Tibial artery (tissue), 4 donors: ENCODE data around the gene OLIG1.

Source experiments
- DNase-seq, 2 donors: peaks; one replicate each; pipeline ENCODE4 v3.0.0-alpha.2; 2019
- H3K27ac ChIP-seq, 2 donors: fragments of 200-600 bp; sonication (generic) in 1 of 2; 1 replicate in 1 of 2; 2 replicates in 1 of 2; pipeline ENCODE4 v1.5.1; 2018 to 2019; ENCODE audit warnings: mild to moderate bottlenecking in 1 of 2
- H3K27me3 ChIP-seq, 2 donors: fragments of 200-600 bp; sonication (generic) in 1 of 2; one replicate each; pipeline versions ENCODE4 v1.5.1 to v1.6.0; 2016 to 2019
- H3K36me3 ChIP-seq, 3 donors: fragments of 200-600 bp; sonication (generic) in 2 of 3; one replicate each; pipeline ENCODE4 v1.5.1; 2016 to 2019; ENCODE audit warnings: mild to moderate bottlenecking in 2 of 3
- H3K4me1 ChIP-seq, 4 donors: fragments of 200-600 bp; sonication (generic) in 2 of 4; 1 replicate in 3 of 4; 2 replicates in 1 of 4; pipeline ENCODE4 v1.5.1; 2016 to 2019
- H3K4me3 ChIP-seq, 2 donors: fragments of 200-600 bp; sonication (generic) in 1 of 2; 1 replicate in 1 of 2; 2 replicates in 1 of 2; pipeline ENCODE4 v1.5.1; 2018 to 2019; ENCODE audit warnings: mild to moderate bottlenecking in 2 of 2
- H3K9me3 ChIP-seq, 3 donors: fragments of 200-600 bp; sonication (generic) in 1 of 3; one replicate each; pipeline ENCODE4 v1.5.1; 2016 to 2019
- intact Hi-C: fragments of 100-400 bp; cut with DNase I; formaldehyde crosslinking; loops from one replicate; pipeline ENCODE4 v1.15.0; 2023; ENCODE audit warnings: low total_unique reads
- TF ChIP-seq, protein P1 (sequence below), 2 experiments: fragments of 200-600 bp in 1 of 2; fragments of 450-650 bp in 1 of 2; IDR thresholded peaks; one replicate each; pipeline ENCODE4 v1.5.1; 2017 to 2019; ENCODE audit warnings: antibody characterized with exemption in 2 of 2, mild to moderate bottlenecking in 1 of 2, moderate library complexity in 1 of 2

The OLIG1 gene

DNA sequence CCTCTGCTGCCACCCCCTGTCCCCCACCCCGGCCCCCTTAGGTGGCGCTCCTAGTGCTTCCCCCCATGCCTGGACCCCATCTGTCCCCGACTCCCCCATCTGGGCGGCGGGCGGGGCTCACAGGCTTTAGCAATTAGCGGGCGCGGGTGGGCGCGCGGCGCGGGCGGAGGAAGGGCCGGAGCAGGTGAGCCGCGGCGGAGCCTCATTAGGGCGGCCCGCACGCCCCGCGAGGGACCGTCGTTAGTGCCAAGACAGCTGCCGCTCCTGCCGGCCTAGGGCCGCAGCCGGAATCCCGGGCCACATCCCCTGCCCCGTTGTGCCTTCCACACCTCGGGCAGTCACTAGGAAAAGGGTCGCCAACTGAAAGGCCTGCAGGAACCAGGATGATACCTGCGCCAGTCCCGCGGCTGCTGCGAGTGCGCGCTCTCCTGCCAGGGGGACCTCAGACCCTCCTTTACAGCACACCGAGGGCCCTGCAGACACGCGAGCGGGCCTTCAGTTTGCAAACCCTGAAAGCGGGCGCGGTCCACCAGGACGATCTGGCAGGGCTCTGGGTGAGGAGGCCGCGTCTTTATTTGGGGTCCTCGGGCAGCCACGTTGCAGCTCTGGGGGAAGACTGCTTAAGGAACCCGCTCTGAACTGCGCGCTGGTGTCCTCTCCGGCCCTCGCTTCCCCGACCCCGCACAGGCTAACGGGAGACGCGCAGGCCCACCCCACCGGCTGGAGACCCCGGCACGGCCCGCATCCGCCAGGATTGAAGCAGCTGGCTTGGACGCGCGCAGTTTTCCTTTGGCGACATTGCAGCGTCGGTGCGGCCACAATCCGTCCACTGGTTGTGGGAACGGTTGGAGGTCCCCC, 36.6 kb upstream of the OLIG1 start:
- intact Hi-C loops, result no loop called here

DNA sequence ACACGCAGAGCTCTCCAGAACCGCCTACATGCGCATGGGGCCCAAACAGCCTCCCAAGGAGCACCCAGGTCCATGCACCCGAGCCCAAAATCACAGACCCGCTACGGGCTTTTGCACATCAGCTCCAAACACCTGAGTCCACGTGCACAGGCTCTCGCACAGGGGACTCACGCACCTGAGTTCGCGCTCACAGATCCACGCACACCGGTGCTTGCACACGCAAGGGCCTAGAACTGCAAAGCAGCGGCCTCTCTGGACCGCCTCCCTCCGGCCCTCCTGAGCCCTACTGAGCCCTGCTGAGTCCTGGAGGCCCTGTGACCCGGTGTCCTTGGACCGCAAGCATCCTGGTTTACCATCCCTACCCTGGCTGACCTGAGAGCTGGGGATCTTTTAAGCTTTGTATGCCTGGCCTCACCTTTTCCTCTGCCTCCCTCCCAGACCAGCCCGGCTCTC, 36.0 kb upstream of the OLIG1 start:
- Histone ChIP-seq H3K27ac (no peak overlapping the region), H3K4me3 (no peak overlapping the region), H3K9me3 (no peaks in the 10 kb centered on the region), H3K4me1 (peaks cover 0 to 10% (median 3%) of the 10 kb centered on the region in 4 donors), H3K36me3 (no peaks in the 10 kb centered on the region), H3K27me3 (peaks cover 0 to 71% of the 10 kb centered on the region in 2 donors)
- TF ChIP-seq, protein P1, sequence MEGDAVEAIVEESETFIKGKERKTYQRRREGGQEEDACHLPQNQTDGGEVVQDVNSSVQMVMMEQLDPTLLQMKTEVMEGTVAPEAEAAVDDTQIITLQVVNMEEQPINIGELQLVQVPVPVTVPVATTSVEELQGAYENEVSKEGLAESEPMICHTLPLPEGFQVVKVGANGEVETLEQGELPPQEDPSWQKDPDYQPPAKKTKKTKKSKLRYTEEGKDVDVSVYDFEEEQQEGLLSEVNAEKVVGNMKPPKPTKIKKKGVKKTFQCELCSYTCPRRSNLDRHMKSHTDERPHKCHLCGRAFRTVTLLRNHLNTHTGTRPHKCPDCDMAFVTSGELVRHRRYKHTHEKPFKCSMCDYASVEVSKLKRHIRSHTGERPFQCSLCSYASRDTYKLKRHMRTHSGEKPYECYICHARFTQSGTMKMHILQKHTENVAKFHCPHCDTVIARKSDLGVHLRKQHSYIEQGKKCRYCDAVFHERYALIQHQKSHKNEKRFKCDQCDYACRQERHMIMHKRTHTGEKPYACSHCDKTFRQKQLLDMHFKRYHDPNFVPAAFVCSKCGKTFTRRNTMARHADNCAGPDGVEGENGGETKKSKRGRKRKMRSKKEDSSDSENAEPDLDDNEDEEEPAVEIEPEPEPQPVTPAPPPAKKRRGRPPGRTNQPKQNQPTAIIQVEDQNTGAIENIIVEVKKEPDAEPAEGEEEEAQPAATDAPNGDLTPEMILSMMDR (IDR thresholded peaks at IDR 0.05), result no peak
- intact Hi-C loops, result no loop called here
- DNase-seq, result no peak

More for the DNA sequence above, 36.6 kb upstream of the OLIG1 start:
- TF ChIP-seq, protein P1 (IDR thresholded peaks at IDR 0.05), result no peak
- Histone ChIP-seq H3K4me3 (no peak overlapping the region), H3K9me3 (no peaks in the 10 kb centered on the region), H3K4me1 (peaks cover 0 to 16% (median 7%) of the 10 kb centered on the region in 4 donors), H3K36me3 (no peaks in the 10 kb centered on the region), H3K27ac (no peak overlapping the region), H3K27me3 (peaks cover 0 to 78% of the 10 kb centered on the region in 2 donors)
- no peak for DNase-seq

DNA sequence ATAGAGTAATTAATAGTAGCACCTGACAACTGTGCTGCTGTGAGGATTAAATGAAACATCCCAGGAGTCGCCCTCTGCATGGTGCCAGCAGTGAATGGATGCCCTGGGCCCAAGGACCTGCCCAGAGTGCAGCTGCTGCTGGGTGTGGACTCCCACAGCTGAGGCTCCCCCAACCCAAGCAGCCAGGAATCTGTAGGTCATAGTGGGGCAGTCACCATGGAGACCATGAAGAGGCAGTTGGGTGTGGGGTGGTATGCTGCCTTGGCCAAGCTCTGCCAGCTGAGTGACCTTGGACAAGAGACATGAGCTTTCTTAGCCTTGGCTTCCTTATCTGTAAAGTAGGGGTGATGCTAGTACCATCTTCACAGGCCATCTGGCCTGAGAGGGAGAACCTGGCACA, 34.8 kb upstream of the OLIG1 start:
- TF ChIP-seq, protein P1 (IDR thresholded peaks at IDR 0.05), result no peak
- Histone ChIP-seq H3K27me3 (peaks cover 0 to 60% of the 10 kb centered on the region in 2 donors), H3K27ac (no peak overlapping the region), H3K4me1 (peaks cover 0 to 4% (median 0%) of the 10 kb centered on the region in 4 donors), H3K36me3 (no peaks in the 10 kb centered on the region), H3K9me3 (no peaks in the 10 kb centered on the region), H3K4me3 (no peak overlapping the region)
- intact Hi-C loops, result no loop called here
- DNase-seq, result no peak

DNA sequence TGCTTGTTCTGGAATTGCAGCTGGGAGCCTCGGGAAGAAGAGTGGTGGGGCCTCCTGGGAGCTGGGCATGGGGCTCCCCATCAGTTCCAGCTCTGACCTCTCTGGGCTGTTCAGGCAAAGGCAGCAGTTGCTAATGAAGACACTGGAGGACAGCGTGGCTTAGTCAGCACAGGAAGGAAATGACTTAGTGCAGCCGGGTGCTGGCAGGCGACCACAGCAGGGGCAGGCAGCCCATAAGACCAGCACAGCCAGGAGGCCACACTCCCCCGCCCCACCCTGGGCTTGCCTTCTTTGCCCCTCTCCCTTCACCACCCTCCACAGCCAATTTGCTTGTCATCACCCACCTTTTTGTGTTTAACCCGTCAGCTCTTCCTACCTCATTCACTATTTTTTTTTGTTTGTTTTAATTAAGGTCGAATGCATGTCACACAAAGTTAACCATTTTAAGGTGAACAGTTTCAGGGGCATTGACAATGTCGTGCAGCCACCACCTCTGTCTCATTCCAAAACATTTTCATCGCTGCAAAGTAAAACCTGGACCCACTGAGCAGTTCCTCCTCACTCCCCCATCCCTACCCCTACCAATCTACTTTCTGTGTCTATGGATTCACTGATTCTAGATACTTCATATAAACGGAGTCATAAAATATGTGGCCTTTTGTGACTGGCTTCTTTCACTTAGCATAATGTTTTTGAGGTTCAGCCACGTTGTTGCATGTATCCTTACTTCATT, 33.3 kb upstream of the OLIG1 start:
- Histone ChIP-seq H3K4me3 (no peak overlapping the region), H3K4me1 (peaks cover 0 to 4% (median 0%) of the 10 kb centered on the region in 4 donors), H3K27me3 (peaks cover 0 to 58% of the 10 kb centered on the region in 2 donors), H3K36me3 (no peaks in the 10 kb centered on the region), H3K27ac (no peak overlapping the region), H3K9me3 (no peaks in the 10 kb centered on the region)
- TF ChIP-seq, protein P1 (IDR thresholded peaks at IDR 0.05), result no peak
- intact Hi-C loops, result no loop called here
- DNase-seq, result peak in 1 of 2 donors; percentile 47

DNA sequence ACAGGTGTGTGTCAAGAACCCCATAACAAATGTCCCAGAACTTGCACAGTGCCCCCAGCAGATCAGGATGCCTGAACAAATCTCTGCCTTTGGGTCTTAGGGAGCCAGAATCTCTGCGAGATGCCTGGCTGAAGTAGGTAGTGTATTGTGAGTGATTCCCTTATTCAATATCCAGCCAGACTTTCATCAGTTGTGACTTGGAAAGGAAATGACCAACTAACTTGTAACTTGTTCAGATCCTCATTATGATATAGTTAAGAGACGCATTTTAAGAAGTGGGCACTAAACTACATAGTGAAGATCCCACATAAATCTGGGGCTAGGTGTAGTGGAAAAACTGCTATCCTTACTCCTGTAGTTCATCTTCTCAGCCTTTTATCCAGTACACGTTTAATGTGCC, 32.4 kb upstream of the OLIG1 start:
- intact Hi-C loops, result no loop called here
- peaks cover 0 to 57% of the 10 kb centered on the region in 2 donors for H3K27me3 ChIP-seq
- no peaks in the 10 kb centered on the region for H3K9me3 ChIP-seq
- H3K4me3 ChIP-seq, result no peak overlapping the region
- no peak overlapping the region for H3K27ac ChIP-seq
- TF ChIP-seq, protein P1 (IDR thresholded peaks at IDR 0.05), result no peak
- no peak for DNase-seq
- no peaks in the 10 kb centered on the region for H3K36me3 ChIP-seq
- peaks cover 0 to 4% (median 0%) of the 10 kb centered on the region in 4 donors for H3K4me1 ChIP-seq
